ENCODE data around the gene TCP10L.
A peak's percentile ranks its signal among the peaks of the same experiment; 100 is the strongest.
"Not testable (repeated sequence)": the region's sequence is repeated elsewhere in the genome, so short reads cannot be mapped to it uniquely, and the experiment has no call there.

The TCP10L gene

DNA sequence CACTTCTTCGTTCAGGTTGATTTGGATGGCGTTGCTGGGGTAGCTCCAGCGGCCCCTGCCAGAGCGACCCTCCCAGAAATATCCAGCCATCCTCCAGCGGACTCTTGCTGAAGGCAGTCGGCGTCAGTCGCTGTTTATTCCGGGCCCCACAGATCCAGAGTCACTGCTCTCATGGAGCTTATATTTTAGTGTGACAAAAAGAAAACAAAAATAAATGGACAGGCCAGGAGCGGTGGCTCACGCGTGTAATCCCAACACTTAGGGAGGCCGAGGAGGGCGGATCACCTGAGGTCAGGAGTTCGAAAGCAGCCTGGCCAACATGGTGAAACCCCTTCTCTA is 27.6 kb upstream of the TCP10L start:
- Histone ChIP-seq H3K36me3 (replicated peaks in 1 of 2; ENCODE audit: control insufficient read depth in 2 of 2, insufficient read depth in 2 of 2, low read length in 2 of 2) (peaks cover 2 to 21% of the 10 kb centered on the region in 2 donors), H3K23ac (ENCODE audit: low read depth, low read length, poor library complexity) (peak overlapping the region; percentile 98), H2BK120ac (ENCODE audit: low read depth, low read length) (no peak overlapping the region), H3K9me3 (replicated peaks in 1 of 2; ENCODE audit: control insufficient read depth in 2 of 2, insufficient read depth in 1 of 2, low read depth in 1 of 2, low read length in 2 of 2) (no peaks in the 10 kb centered on the region), H3K4ac (ENCODE audit: low read length) (no peak overlapping the region), H2BK12ac (ENCODE audit: low read length) (no peak overlapping the region), H3K79me1 (ENCODE audit: low read depth, low read length) (peaks cover 4% of the 10 kb centered on the region), H3K27ac (replicated peaks; ENCODE audit: low read length) (peak overlapping the region; percentile 92), H3K27me3 (ENCODE audit: control insufficient read depth in 3 of 3, insufficient read depth in 3 of 3, low read depth in 1 of 3, low read length in 3 of 3) (no peaks in the 10 kb centered on the region), H3K18ac (ENCODE audit: low read length) (peak overlapping the region; percentile 98), H2AFZ (ENCODE audit: low read length) (peak overlapping the region; percentile 98), H3K4me2 (ENCODE audit: insufficient read depth, low read length, poor library complexity, severe bottlenecking) (peak overlapping the region; percentile 97), H2BK5ac (ENCODE audit: low read length) (peak overlapping the region; percentile 100), H4K91ac (ENCODE audit: low read depth, low read length, poor library complexity) (no peak overlapping the region), H2BK15ac (ENCODE audit: low read length) (no peak overlapping the region), H3K4me3 (ENCODE audit: low read length in 2 of 2) (peak overlapping the region; percentile 74 to 94), H3K9ac (ENCODE audit: low read depth, low read length, poor library complexity) (peak overlapping the region; percentile 99), H4K8ac (ENCODE audit: low read depth, low read length) (no peak overlapping the region), H3K4me1 (ENCODE audit: control insufficient read depth in 2 of 2, insufficient read depth in 1 of 2, low read depth in 1 of 2, low read length in 2 of 2) (peaks cover 0 to 6% of the 10 kb centered on the region in 2 donors), H3K14ac (ENCODE audit: low read length) (peak overlapping the region; percentile 75), H2AK5ac (ENCODE audit: low read depth, low read length) (no peak overlapping the region)
- DNase-seq (ENCODE audit: low spot score) = no peak
- WGBS, 2 donors (ENCODE audit: extremely low coverage in 2 of 2, insufficient read length in 2 of 2, insufficient replicate concordance in 1 of 2) = no CpG with 5 or more reads among the region's 15 CpGs

DNA sequence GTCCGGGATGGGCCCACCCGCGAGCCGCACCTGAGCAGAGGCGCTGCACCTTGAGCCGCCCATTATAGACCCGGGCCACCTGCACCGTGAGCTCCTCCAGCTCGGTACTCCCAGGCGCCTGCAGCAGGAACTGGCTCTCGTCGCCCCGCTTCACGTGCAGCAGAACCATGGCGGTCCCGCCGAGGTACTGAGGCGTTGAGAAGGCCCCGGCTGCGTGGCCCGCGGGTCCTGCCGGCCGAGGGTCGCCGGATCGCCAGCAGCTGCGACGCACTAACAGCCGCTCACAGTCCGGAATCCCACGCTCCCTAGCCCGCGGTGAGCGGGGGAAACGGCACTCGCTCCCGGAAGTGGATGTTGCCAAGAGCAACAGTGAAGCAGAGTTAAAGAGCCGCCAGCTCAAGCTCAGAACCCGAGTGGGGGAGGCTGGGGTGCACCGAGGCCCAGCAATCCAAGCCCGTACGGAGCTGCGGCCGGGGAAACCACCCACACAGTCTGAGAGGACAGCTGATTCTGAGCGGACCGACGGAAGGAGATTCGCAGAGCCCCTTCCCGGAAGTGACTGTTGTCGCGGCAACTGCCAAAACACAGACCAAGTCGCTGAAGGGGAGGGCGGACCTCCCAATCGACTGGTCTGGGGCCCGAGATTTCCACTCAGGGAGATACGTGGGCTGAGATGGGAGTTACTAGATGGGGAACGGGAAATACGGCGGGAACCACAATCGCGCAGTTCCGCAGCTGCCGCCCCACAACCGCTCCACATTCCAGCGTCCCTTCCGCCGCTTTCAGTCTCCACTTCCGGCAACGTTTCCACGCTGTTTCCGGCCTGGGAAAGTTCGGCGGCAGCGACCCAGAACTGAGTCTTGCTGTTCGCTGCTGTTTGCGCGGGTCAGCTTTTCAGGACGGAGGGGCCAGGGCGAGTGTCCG is 27.0 kb upstream of the TCP10L start, which contains the start of gene CFAP298:
Gene CFAP298 (minus strand): TSS at position 303 of the 924 bp plus-strand sequence. CDS start 134 bp downstream, at position 169.
- Histone ChIP-seq H3K79me1 (ENCODE audit: low read depth, low read length) (peaks cover 4% of the 10 kb centered on the region), H4K91ac (ENCODE audit: low read depth, low read length, poor library complexity) (no peak within 1 kb of the TSS), H3K4me3 (ENCODE audit: low read length in 2 of 2) (peak within 1 kb of the TSS; percentile 74 to 94), H4K8ac (ENCODE audit: low read depth, low read length) (peak within 1 kb of the TSS; percentile 97), H3K4ac (ENCODE audit: low read length) (no peak within 1 kb of the TSS), H3K9me3 (replicated peaks in 1 of 2; ENCODE audit: control insufficient read depth in 2 of 2, insufficient read depth in 1 of 2, low read depth in 1 of 2, low read length in 2 of 2) (no peaks in the 10 kb centered on the region), H2AFZ (ENCODE audit: low read length) (peak within 1 kb of the TSS; percentile 98), H2BK5ac (ENCODE audit: low read length) (peak within 1 kb of the TSS; percentile 100), H2BK15ac (ENCODE audit: low read length) (no peak within 1 kb of the TSS), H2BK120ac (ENCODE audit: low read depth, low read length) (peak within 1 kb of the TSS; percentile 74), H3K27ac (replicated peaks; ENCODE audit: low read length) (peak within 1 kb of the TSS; percentile 92), H3K23ac (ENCODE audit: low read depth, low read length, poor library complexity) (peak within 1 kb of the TSS; percentile 98), H3K27me3 (ENCODE audit: control insufficient read depth in 3 of 3, insufficient read depth in 3 of 3, low read depth in 1 of 3, low read length in 3 of 3) (no peaks in the 10 kb centered on the region), H3K9ac (ENCODE audit: low read depth, low read length, poor library complexity) (peak within 1 kb of the TSS; percentile 99), H3K4me2 (ENCODE audit: insufficient read depth, low read length, poor library complexity, severe bottlenecking) (peak within 1 kb of the TSS; percentile 97), H3K4me1 (ENCODE audit: control insufficient read depth in 2 of 2, insufficient read depth in 1 of 2, low read depth in 1 of 2, low read length in 2 of 2) (peaks cover 0 to 6% of the 10 kb centered on the region in 2 donors), H2BK12ac (ENCODE audit: low read length) (no peak within 1 kb of the TSS), H2AK5ac (ENCODE audit: low read depth, low read length) (peak within 1 kb of the TSS; percentile 32), H3K18ac (ENCODE audit: low read length) (peak within 1 kb of the TSS; percentile 98), H3K14ac (ENCODE audit: low read length) (peak within 1 kb of the TSS; percentile 97), H3K36me3 (replicated peaks in 1 of 2; ENCODE audit: control insufficient read depth in 2 of 2, insufficient read depth in 2 of 2, low read length in 2 of 2) (peaks cover 5 to 26% of the 10 kb centered on the region in 2 donors)
- WGBS, 2 donors (ENCODE audit: extremely low coverage in 2 of 2, insufficient read length in 2 of 2, insufficient replicate concordance in 1 of 2) = no CpG with 5 or more reads among the region's 81 CpGs
- peak; percentile 78 for DNase-seq (ENCODE audit: low spot score)

DNA sequence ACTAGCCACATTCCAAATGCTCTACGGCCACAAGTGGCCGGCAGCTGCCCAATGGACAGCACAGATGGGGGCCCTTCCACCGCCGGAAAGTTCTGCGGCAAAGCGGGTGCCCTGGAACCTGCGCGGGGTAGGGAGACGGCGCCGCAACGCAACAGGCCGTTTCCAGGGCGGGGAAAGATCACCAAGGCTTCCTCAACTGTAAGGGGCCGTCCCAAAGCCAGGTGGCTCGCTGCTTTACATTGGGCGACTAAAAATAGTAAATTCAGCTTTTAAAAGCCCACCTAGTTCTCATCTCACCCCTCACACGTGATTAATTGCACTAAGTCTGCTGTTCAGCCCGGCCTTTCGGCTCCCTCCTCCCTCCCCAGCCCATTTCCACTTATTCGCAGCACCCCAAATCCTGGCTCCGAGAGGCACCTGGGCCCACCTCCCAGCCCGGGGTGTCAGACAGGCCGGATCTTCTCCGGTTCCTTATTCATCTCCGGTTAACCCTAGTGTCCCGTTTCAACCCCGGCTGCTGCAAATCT is 26.2 kb upstream of the TCP10L start:
- H3K27ac ChIP-seq (replicated peaks; ENCODE audit: low read length) = no peak overlapping the region
- H3K9me3 ChIP-seq (replicated peaks in 1 of 2; ENCODE audit: control insufficient read depth in 2 of 2, insufficient read depth in 1 of 2, low read depth in 1 of 2, low read length in 2 of 2) = no peaks in the 10 kb centered on the region
- H2AK5ac ChIP-seq (ENCODE audit: low read depth, low read length) = peak overlapping the region; percentile 32
- peak overlapping the region; percentile 74 for H2BK120ac ChIP-seq (ENCODE audit: low read depth, low read length)
- peaks cover 5 to 32% of the 10 kb centered on the region in 2 donors for H3K36me3 ChIP-seq (replicated peaks in 1 of 2; ENCODE audit: control insufficient read depth in 2 of 2, insufficient read depth in 2 of 2, low read length in 2 of 2)
- H3K9ac ChIP-seq (ENCODE audit: low read depth, low read length, poor library complexity) = peak overlapping the region; percentile 99
- no peaks in the 10 kb centered on the region for H3K27me3 ChIP-seq (ENCODE audit: control insufficient read depth in 3 of 3, insufficient read depth in 3 of 3, low read depth in 1 of 3, low read length in 3 of 3)
- H3K18ac ChIP-seq (ENCODE audit: low read length) = no peak overlapping the region
- no CpG with 5 or more reads among the region's 28 CpGs for whole genome bisulfite sequencing, 2 donors (ENCODE audit: extremely low coverage in 2 of 2, insufficient read length in 2 of 2, insufficient replicate concordance in 1 of 2)
- peak overlapping the region; percentile 97 for H3K4me2 ChIP-seq (ENCODE audit: insufficient read depth, low read length, poor library complexity, severe bottlenecking)
- no peak overlapping the region for H3K4ac ChIP-seq (ENCODE audit: low read length)
- H3K79me1 ChIP-seq (ENCODE audit: low read depth, low read length) = peaks cover 4% of the 10 kb centered on the region
- H3K4me1 ChIP-seq (ENCODE audit: control insufficient read depth in 2 of 2, insufficient read depth in 1 of 2, low read depth in 1 of 2, low read length in 2 of 2) = peaks cover 0 to 6% of the 10 kb centered on the region in 2 donors
- H2BK15ac ChIP-seq (ENCODE audit: low read length) = no peak overlapping the region
- H3K14ac ChIP-seq (ENCODE audit: low read length) = peak overlapping the region; percentile 97
- H2BK12ac ChIP-seq (ENCODE audit: low read length) = no peak overlapping the region
- H4K91ac ChIP-seq (ENCODE audit: low read depth, low read length, poor library complexity) = no peak overlapping the region
- H2AFZ ChIP-seq (ENCODE audit: low read length) = peak overlapping the region; percentile 98
- peak overlapping the region; percentile 98 for H3K23ac ChIP-seq (ENCODE audit: low read depth, low read length, poor library complexity)
- peak overlapping the region; percentile 100 for H2BK5ac ChIP-seq (ENCODE audit: low read length)
- DNase-seq (ENCODE audit: low spot score) = no peak
- H3K4me3 ChIP-seq (ENCODE audit: low read length in 2 of 2) = peak overlapping the region; percentile 74 to 94
- no peak overlapping the region for H4K8ac ChIP-seq (ENCODE audit: low read depth, low read length)

DNA sequence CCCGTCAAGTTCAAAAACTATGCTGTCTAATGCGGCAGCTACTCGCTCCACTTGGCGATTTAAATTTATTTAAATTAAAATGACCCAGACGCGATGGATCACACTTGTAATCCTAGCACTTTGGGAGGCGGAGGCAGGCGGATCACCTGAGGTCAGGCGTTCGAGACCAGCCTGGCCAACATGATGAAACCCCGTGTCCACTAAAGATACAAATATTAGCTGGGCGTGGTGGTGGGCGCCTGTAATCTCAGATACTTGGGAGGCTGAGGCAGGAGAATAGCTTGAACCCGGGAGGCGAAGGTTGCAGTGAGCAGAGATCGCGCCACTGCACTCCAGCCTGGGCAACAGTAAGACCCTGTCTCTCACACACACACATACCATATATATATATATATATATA is 25.6 kb upstream of the TCP10L start:
- H3K36me3 ChIP-seq (replicated peaks in 1 of 2; ENCODE audit: control insufficient read depth in 2 of 2, insufficient read depth in 2 of 2, low read length in 2 of 2) = peaks cover 11 to 38% of the 10 kb centered on the region in 2 donors
- H3K27ac ChIP-seq (replicated peaks; ENCODE audit: low read length); H3K4me2 ChIP-seq (ENCODE audit: insufficient read depth, low read length, poor library complexity, severe bottlenecking); H3K27me3 ChIP-seq (ENCODE audit: control insufficient read depth in 3 of 3, insufficient read depth in 3 of 3, low read depth in 1 of 3, low read length in 3 of 3); H2BK15ac ChIP-seq (ENCODE audit: low read length); H2BK5ac ChIP-seq (ENCODE audit: low read length); H2BK12ac ChIP-seq (ENCODE audit: low read length); H3K23ac ChIP-seq (ENCODE audit: low read depth, low read length, poor library complexity); H3K9me3 ChIP-seq (replicated peaks in 1 of 2; ENCODE audit: control insufficient read depth in 2 of 2, insufficient read depth in 1 of 2, low read depth in 1 of 2, low read length in 2 of 2); H3K18ac ChIP-seq (ENCODE audit: low read length); DNase-seq (ENCODE audit: low spot score); H3K79me1 ChIP-seq (ENCODE audit: low read depth, low read length); H4K8ac ChIP-seq (ENCODE audit: low read depth, low read length); H3K14ac ChIP-seq (ENCODE audit: low read length); H2BK120ac ChIP-seq (ENCODE audit: low read depth, low read length); H3K4me1 ChIP-seq (ENCODE audit: control insufficient read depth in 2 of 2, insufficient read depth in 1 of 2, low read depth in 1 of 2, low read length in 2 of 2); H3K4ac ChIP-seq (ENCODE audit: low read length); H3K9ac ChIP-seq (ENCODE audit: low read depth, low read length, poor library complexity); H2AK5ac ChIP-seq (ENCODE audit: low read depth, low read length); H4K91ac ChIP-seq (ENCODE audit: low read depth, low read length, poor library complexity); H2AFZ ChIP-seq (ENCODE audit: low read length): not testable (repeated sequence)
- WGBS, 2 donors (ENCODE audit: extremely low coverage in 2 of 2, insufficient read length in 2 of 2, insufficient replicate concordance in 1 of 2) = no CpG with 5 or more reads among the region's 17 CpGs
- H3K4me3 ChIP-seq (ENCODE audit: low read length in 2 of 2) = peak overlapping the region in 1 of 2 donors; percentile 35
